Stimulated activated CD4-positive, alpha-beta T cell treated with anti-CD3 and anti-CD28 coated beads, Interleukin-2, amount 100 ng/mL, for 24 hours (primary cell): Measurements from ENCODE around the gene FCF1.

Source experiments
- DNase-seq, 2 donors: peaks; one replicate each; pipeline ENCODE4 v3.0.0-alpha.2; 2020

FCF1 gene

DNA sequence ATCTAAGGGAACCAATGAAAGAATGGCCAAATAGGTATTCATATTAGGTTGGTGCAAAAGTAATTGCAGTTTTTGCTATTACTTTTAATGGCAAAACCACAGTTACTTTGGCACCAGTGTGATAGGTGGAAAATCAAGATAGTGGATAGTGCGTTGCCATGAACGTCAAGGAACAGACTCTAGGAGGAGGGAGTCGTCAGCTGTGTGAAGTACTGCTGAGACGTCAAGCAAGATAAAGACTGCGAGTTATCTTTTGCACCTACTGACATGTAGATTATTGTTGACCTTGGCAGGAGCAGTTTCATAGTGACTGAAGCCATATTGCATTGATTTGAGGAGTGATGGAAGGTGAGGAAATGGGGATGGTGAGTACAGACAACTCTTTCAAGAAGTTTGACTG, 58.5 kb downstream of the FCF1 start:
- DNase-seq, result no peak

DNA sequence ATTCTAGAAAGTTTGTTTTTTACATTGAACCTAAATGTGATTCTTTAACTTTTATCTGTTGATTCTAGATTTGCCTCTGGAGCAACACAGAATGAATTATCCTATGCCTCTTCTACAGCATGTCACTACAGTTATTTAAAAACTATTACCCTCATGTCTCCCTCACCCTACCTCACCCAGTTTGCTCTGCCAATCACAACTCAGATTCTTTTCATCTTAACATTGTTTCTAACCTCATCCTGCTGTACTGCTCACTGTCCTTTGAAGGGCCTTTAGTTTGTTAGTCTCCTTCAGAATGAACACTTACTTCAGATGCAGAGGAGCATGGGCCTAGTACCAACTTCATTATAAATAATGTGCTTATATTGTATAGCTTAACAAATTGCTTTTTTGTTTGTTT, 71.7 kb downstream of the FCF1 start:
- no peak for DNase-seq

DNA sequence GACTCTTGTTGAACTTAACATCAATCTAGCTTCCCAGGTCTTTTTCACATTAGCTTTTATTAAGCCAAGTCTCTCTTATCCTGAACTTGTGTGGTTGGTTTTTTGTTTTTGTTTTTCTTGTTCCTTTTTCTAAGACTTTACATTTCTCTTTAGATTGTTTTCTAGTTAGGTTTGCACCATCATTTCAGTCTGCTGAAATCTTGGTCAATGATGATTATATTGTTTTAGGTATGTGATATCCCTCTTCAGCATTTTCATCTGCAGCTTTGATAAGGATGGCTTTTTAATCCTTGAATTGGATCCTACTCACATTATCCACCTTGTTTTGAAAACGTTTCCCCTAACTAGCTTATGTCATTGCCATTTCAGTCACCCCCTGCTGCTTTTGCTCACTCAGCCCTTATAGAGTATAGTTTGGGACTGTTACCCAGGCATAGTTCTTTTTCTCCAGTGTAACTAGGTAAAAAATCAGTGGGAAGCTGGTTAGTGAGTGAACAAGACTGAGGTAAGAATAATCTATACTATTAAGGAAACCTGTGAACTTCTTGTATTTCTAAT, 72.2 kb downstream of the FCF1 start:
- DNase-seq, result no peak

DNA sequence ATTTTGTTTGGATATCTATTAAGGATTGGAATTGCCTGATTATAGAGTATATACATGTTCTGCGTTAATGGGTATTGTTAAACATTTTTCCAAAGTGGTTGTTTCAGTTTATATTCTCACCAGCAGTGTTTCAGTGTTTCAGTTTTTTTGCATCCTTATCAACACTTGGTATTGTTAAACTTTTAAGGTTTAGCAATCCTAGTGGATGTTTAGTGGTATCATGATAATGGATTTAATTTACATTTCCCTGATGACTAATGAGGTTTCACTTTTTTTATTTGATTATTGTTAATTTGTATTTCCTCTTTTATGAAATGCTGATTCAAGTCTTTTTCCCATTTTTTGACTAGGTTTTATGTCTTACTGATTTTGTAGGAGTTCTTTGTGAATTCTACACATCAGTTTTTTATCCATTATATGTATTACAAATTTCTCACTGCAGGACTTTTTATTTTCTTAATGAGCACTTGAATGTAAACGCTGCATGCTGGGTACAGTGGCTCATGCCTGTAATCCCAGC, 73.9 kb downstream of the FCF1 start:
- DNase-seq, result no peak
